Measurements from ENCODE around the gene DCLK2.

- no peak for TF ChIP-seq EZH2 (IDR thresholded peaks at IDR 0.05; ENCODE audit: borderline replicate concordance, insufficient read depth, low read length, poor library complexity, severe bottlenecking)
- TF ChIP-seq, protein P1, sequence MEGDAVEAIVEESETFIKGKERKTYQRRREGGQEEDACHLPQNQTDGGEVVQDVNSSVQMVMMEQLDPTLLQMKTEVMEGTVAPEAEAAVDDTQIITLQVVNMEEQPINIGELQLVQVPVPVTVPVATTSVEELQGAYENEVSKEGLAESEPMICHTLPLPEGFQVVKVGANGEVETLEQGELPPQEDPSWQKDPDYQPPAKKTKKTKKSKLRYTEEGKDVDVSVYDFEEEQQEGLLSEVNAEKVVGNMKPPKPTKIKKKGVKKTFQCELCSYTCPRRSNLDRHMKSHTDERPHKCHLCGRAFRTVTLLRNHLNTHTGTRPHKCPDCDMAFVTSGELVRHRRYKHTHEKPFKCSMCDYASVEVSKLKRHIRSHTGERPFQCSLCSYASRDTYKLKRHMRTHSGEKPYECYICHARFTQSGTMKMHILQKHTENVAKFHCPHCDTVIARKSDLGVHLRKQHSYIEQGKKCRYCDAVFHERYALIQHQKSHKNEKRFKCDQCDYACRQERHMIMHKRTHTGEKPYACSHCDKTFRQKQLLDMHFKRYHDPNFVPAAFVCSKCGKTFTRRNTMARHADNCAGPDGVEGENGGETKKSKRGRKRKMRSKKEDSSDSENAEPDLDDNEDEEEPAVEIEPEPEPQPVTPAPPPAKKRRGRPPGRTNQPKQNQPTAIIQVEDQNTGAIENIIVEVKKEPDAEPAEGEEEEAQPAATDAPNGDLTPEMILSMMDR (IDR thresholded peaks at IDR 0.05; ENCODE audit: poor library complexity, severe bottlenecking), result no peak
- TF ChIP-seq TAF1 (IDR thresholded peaks at IDR 0.05; ENCODE audit: low read depth), result no peak
- no peak for TF ChIP-seq POLR2AphosphoS5 (IDR thresholded peaks at IDR 0.05)
- TF ChIP-seq RAD21 (conservative IDR thresholded peaks at IDR 0.05), result no peak
- TF ChIP-seq REST (IDR thresholded peaks at IDR 0.05; ENCODE audit: borderline replicate concordance), result no peak
- no peak for TF ChIP-seq EP300 (conservative IDR thresholded peaks at IDR 0.05; ENCODE audit: poor library complexity, severe bottlenecking)
- TF ChIP-seq SMC3 (conservative IDR thresholded peaks at IDR 0.05; ENCODE audit: poor library complexity), result no peak
Observed at GRCh38 chr4:150133605-150134004, 55.4 kb downstream of the DCLK2 start.
